PFSK-1 (cell line): Measurements from ENCODE around the gene ONECUT3.

ENCODE experiments used
- POLR2AphosphoS5 ChIP-seq: IDR thresholded peaks from 2 replicates; pipeline ENCODE4 v1.6.1; 2012; ENCODE audit warnings: low read depth, mild to moderate bottlenecking, control low read depth, low read length, moderate library complexity
- REST ChIP-seq, 2 experiments: IDR thresholded peaks; 2 replicates each; pipeline versions ENCODE4 v1.6.1 to v1.8.0; 2011 to 2012; ENCODE audit warnings: low read depth in 2 of 2, low read length in 2 of 2, control low read depth in 1 of 2, inconsistent platforms in 1 of 2, mild to moderate bottlenecking in 1 of 2, moderate library complexity in 1 of 2; ENCODE audit not compliant: insufficient read depth in 1 of 2
- SIN3A ChIP-seq: IDR thresholded peaks from 2 replicates; pipeline ENCODE4 v1.6.1; 2012; ENCODE audit warnings: mild to moderate bottlenecking, low read length, moderate library complexity, borderline replicate concordance; ENCODE audit not compliant: insufficient read depth
- TAF1 ChIP-seq: IDR thresholded peaks from 2 replicates; pipeline ENCODE4 v1.6.1; 2012; ENCODE audit warnings: low read length, control low read depth, borderline replicate concordance; ENCODE audit not compliant: insufficient read depth

- TF ChIP-seq REST (IDR thresholded peaks at IDR 0.05; ENCODE audit: insufficient read depth in 1 of 2, low read depth in 2 of 2, low read length in 2 of 2) (no peak), TAF1 (no peak), POLR2AphosphoS5 (no peak), SIN3A (no peak)
Measured at GRCh38 chr19:1736280-1736679, 17.0 kb upstream of the ONECUT3 start.
